Mucosa of rectum (tissue), 2 donors: ENCODE results near the gene CBX4.

Experiments
- H3K27ac ChIP-seq, 2 donors: one replicate each; pipeline ENCODE4 v1.7.0; 2013; ENCODE audit warnings: inconsistent platforms in 2 of 2, low read depth in 2 of 2, low read length in 2 of 2
- H3K27me3 ChIP-seq, 2 donors: one replicate each; pipeline ENCODE4 v1.7.0; 2013; ENCODE audit warnings: low read length in 2 of 2; ENCODE audit not compliant: control insufficient read depth in 2 of 2, insufficient read depth in 2 of 2
- H3K36me3 ChIP-seq, 2 donors: one replicate each; pipeline ENCODE4 v1.7.0; 2013; ENCODE audit warnings: low read length in 2 of 2; ENCODE audit not compliant: control insufficient read depth in 2 of 2, insufficient read depth in 2 of 2
- H3K4me1 ChIP-seq, 2 donors: one replicate each; pipeline ENCODE4 v1.7.0; 2013; ENCODE audit warnings: low read length in 2 of 2, mild to moderate bottlenecking in 1 of 2; ENCODE audit not compliant: control insufficient read depth in 2 of 2, insufficient read depth in 2 of 2
- H3K4me3 ChIP-seq, 2 donors: one replicate each; pipeline ENCODE4 v1.7.0; 2013; ENCODE audit warnings: low read length in 2 of 2
- H3K9ac ChIP-seq, 2 donors: one replicate each; pipeline ENCODE4 v1.7.0; 2013; ENCODE audit warnings: low read length in 2 of 2, low read depth in 1 of 2, mild to moderate bottlenecking in 1 of 2
- H3K9me3 ChIP-seq, 2 donors: one replicate each; pipeline ENCODE4 v1.7.0; 2013; ENCODE audit warnings: low read length in 2 of 2; ENCODE audit not compliant: control insufficient read depth in 2 of 2
- donor health status: healthy.
- donor health status: Normal muscosa, but diverticular disease.

CBX4 gene

DNA sequence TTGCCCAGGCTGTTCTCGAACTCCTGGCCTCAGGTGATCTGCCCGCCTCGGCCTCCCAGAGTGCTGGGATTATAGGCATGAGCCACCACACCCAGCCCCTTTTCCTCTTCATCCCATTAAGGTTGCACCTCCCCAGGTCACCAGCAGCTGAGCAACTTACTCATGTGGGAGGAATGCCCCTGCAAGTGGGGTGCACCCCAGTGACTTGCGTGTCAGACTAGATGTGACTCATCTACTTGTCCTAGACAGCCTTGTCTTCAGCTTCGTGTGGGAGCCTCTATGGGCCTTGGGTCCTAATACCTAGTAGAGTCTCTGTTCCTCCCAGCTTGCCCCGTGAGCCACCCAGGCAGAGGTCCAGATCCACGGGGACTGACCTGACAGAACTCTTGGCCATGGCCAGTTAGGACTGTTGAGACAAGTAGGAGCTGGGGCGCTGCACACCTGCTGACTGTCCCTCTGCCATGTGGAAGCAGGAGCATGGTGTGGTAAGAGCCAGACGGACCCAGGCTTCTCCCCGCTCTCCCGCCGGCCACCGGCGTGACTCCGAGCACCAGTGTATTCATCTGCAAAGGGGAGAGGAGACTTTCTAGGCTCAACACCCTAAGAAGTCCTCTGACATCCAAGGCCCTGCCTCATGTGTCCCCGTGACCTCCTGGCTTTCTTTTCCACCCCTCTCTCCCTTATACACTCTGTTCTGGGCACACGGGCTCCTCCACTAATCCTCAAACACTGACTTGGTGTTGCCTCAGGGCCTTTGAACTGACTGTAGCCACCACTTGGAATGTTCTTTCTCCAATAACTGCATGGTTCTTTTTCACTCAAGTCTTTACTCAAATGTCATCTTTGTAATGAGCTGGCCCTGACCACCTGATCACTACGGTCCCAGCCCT is 11.6 kb upstream of the CBX4 start:
- H3K9me3 ChIP-seq = no peaks in the 10 kb centered on the region
- peaks cover 0 to 3% of the 10 kb centered on the region in 2 donors for H3K4me1 ChIP-seq
- no peak overlapping the region for H3K4me3 ChIP-seq
- no peaks in the 10 kb centered on the region for H3K36me3 ChIP-seq
- H3K9ac ChIP-seq = no peak overlapping the region
- H3K27me3 ChIP-seq = no peaks in the 10 kb centered on the region
- H3K27ac ChIP-seq = no peak overlapping the region

DNA sequence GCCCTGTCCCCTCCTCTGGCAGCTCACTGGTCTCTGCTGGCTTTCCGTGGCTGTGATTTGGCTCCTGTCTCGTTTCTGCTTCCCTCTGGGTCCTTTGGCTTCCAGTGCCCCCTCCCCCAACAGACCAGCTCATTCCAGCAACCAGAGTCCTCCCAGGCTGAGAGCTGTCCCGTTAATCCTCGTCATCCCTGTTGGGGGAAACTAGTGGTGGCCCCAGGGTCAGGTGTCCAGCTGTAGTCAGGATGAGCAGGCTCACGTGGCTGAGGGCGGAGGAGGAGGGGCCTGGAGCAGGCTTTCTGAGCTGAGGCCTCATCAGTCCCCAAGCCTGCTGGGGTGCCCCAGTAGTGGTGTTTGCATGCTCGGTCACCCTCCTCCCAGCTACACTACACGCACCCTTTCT is 10.7 kb upstream of the CBX4 start:
- Histone ChIP-seq H3K27ac (no peak overlapping the region), H3K9me3 (no peaks in the 10 kb centered on the region), H3K4me1 (peaks cover 4 to 10% of the 10 kb centered on the region in 2 donors), H3K27me3 (no peaks in the 10 kb centered on the region), H3K4me3 (no peak overlapping the region), H3K9ac (no peak overlapping the region), H3K36me3 (no peaks in the 10 kb centered on the region)

DNA sequence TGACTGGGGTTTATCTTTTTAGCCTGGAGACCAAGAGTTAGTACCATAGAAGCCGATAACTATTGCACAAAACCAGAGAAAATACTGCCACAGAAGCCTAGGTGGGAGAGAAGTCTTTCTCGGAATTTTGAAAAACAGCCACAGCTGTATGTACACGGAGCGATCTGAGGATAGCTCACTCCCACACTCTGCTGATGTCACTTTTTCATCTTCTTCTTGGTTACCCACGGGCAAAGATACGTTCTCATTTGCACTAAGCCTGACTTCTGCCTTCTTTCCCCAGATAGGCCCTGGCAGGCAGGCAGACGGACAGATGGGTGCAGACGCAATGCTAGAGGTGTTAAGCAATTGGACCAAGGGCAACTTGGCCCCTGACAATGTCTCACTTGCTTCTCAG is 9.1 kb upstream of the CBX4 start:
- Histone ChIP-seq H3K9ac (no peak overlapping the region), H3K27me3 (no peaks in the 10 kb centered on the region), H3K36me3 (no peaks in the 10 kb centered on the region)

DNA sequence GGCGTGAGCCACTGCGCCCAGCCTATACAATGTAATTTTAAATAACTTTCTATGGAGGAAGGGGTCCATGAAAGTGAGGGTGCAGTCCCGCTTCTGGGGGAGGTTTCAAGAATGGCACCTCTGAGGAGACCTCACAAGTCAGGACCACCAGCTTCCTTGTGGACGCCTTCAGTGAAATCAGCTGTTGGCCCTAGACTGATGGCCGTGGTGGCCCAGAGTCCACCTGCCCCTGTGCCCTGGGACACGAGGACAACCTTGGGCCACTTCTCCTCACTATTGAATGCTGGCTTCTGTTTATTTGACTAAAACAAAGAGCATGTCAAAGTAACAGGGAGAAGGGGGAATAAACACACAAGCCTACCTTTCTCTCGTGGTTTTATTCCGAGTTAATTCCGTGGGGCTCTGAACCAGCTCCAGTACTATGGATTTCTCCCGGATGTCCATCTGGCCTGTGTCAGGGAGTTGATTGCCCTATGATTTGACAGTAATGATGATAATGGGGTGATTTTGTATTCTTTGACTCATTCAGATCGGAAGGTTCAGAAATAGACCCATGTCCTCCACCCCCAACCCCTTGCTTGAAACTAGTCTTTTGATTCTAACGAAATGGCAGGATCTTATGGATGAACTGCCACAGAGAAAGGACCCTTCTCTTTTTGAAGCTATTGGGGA is 8.6 kb upstream of the CBX4 start:
- H3K27ac ChIP-seq = no peak overlapping the region
- H3K36me3 ChIP-seq = no peaks in the 10 kb centered on the region
- peaks cover 4 to 5% of the 10 kb centered on the region in 2 donors for H3K27me3 ChIP-seq
- peaks cover 13 to 19% of the 10 kb centered on the region in 2 donors for H3K4me1 ChIP-seq
- H3K9me3 ChIP-seq = no peaks in the 10 kb centered on the region
- H3K9ac ChIP-seq = no peak overlapping the region
- H3K4me3 ChIP-seq = no peak overlapping the region

More for the DNA sequence above, 9.1 kb upstream of the CBX4 start:
- Histone ChIP-seq H3K4me3 (no peak overlapping the region), H3K9me3 (no peaks in the 10 kb centered on the region), H3K27ac (no peak overlapping the region), H3K4me1 (peaks cover 8 to 14% of the 10 kb centered on the region in 2 donors)

DNA sequence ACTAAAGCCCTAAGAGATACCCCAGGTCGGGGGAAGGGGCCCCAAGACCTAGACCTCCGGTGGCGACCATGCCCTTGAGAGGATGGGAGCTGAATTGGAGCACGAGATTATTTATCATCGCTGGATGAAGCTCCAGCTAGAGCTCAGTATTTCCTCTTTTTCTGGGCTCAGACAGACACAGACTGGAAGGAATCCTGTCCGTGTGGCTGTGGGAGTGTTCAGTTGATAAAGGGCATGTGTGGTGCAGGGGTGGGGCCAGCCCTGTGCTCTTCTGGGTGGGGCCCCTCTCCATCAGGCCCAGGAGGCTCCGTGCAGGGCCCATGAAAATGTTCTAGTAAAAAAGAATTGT is 6.3 kb upstream of the CBX4 start:
- Histone ChIP-seq H3K27me3 (peaks cover 23 to 27% of the 10 kb centered on the region in 2 donors), H3K27ac (peak overlapping the region; percentile 64 to 67), H3K36me3 (no peaks in the 10 kb centered on the region), H3K4me3 (no peak overlapping the region), H3K9me3 (no peaks in the 10 kb centered on the region), H3K4me1 (peaks cover 25 to 26% of the 10 kb centered on the region in 2 donors), H3K9ac (peak overlapping the region in 1 of 2 donors; percentile 47)

DNA sequence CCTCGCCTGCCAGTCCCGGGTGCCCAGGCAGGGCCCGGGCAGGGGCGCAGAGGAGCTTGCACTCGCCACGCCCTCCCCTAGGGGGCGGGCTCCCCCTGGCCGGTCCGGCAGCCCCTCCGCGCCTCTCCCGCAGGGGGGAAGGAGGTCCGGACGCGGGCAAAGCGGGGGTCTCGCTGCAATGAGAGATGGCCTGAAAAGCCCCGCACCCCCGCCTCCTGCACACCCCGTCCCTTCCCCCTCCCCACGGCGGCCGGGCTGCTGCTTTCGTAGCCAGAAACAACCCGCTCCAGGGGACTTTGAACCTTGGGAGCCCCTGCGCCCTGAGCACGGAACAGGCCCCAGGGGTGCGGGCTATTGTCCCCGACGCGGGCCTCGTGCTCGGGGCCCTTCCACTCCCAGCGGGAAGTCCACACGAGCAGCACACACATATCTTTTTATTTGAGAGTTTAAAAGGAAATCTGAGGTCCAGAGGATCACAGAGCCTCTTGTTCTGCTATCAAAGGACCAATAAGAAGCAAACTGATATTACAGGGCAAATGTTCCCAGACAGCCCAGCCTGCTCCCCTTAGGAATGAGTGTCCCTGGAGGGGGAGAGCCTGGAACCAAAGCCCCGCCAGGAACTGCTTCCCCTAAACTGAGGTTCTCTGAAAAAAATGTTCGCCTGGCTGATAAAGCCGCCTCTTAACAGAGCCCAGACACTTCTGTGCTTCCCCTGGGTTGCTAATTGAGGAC is 5.8 kb upstream of the CBX4 start:
- peaks cover 0 to 2% of the 10 kb centered on the region in 2 donors for H3K9me3 ChIP-seq
- H3K9ac ChIP-seq = peak overlapping the region in 1 of 2 donors; percentile 47
- no peaks in the 10 kb centered on the region for H3K36me3 ChIP-seq
- H3K27ac ChIP-seq = peak overlapping the region; percentile 64 to 67
- H3K4me1 ChIP-seq = peaks cover 25 to 30% of the 10 kb centered on the region in 2 donors
- peaks cover 25 to 31% of the 10 kb centered on the region in 2 donors for H3K27me3 ChIP-seq
- H3K4me3 ChIP-seq = no peak overlapping the region

DNA sequence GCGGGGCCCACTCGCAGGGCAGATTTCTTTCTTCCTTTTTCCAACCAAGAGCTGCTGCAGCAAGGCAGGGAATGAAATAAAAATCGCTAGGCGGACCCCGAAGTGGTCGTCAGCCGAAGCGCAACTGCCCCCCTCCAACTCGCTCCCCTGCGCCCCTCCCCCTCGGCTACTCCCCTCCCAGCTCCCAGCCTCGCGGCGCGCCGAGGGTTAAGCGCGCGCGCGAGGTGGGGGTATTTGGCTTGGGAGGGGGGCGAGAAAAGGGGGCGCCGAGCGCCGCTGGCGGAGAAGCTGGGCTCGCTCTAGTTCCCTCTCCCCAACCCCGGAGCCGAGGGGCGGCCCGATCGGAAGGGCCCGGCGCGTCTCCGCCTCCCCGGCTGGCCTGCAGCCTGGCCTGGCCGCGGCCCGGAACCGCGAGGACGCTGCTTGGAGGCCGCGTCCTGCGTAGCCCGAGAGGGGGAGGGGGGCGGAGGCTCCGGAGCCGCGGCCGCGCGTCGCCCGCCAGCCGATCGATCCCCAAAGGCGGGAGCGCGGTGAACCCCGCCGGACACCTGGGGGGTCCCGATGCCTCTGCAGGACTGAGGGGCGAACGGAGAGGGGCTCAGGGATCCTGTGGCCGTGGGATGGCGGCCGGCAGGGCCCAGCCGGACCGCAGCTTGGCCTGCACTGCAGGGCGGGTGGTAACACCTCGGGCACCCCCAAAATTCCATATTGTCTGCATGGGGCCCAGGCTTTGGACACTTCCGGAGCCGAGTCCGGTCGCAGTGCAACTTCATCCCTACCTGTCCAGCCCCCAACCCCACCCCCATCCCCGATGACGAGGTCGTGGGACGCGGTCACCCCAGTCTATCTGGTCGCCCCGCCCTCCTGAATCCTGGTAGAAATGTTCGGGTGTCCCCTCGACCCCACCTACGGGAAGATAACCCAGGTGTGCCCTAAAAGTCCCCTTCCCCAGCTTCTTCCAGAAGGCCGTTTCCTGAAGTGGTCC is 4.9 kb upstream of the CBX4 start:
- Histone ChIP-seq H3K4me3 (peak overlapping the region; percentile 56 to 61), H3K27ac (peak overlapping the region in 1 of 2 donors; percentile 64), H3K27me3 (peaks cover 27 to 33% of the 10 kb centered on the region in 2 donors), H3K9me3 (peaks cover 0 to 3% of the 10 kb centered on the region in 2 donors), H3K9ac (peak overlapping the region; percentile 63 to 73), H3K36me3 (no peaks in the 10 kb centered on the region), H3K4me1 (peaks cover 25 to 32% of the 10 kb centered on the region in 2 donors)

DNA sequence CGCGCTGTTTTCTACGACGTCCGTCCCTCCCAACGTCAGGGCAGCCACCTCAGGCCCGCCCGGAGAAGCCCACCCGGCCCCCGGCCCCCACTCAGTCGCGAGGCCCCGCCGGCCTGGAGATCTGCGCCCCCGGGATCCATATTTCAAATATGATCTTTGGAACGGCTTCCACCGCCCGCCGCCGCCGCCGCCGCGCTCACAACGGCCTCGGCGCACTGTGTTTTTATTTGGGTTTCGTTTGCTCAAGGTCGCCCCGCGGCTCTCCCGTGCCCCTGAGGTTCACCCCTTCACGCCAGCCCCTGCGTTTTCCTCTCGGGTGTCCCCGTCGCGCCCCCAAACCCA is 4.2 kb upstream of the CBX4 start:
- Histone ChIP-seq H3K36me3 (no peaks in the 10 kb centered on the region), H3K9ac (peak overlapping the region in 1 of 2 donors; percentile 73), H3K27me3 (peaks cover 27 to 33% of the 10 kb centered on the region in 2 donors), H3K4me3 (peak overlapping the region; percentile 56 to 61), H3K9me3 (peaks cover 0 to 3% of the 10 kb centered on the region in 2 donors), H3K27ac (no peak overlapping the region), H3K4me1 (peaks cover 25 to 32% of the 10 kb centered on the region in 2 donors)
